Activated naive CD4-positive, alpha-beta T cell treated with anti-CD3 and anti-CD28 coated beads, Interleukin-2, amount 50 U/mL, for 24 hours (primary cell): ENCODE measurements around the gene ARCN1.
"Not testable (repeated sequence)": the region's sequence is repeated elsewhere in the genome, so short reads cannot be mapped to it uniquely, and the experiment has no call there.

Source experiments
- H3K27ac Mint-ChIP-seq: one replicate; pipeline ENCODE4 v1.8.0; 2021; ENCODE audit warnings: mild to moderate bottlenecking, mixed read lengths
- H3K27me3 Mint-ChIP-seq: one replicate; pipeline ENCODE4 v1.8.0; 2021; ENCODE audit warnings: mixed read lengths
- H3K36me3 Mint-ChIP-seq: one replicate; pipeline ENCODE4 v1.8.0; 2021; ENCODE audit warnings: mixed read lengths
- H3K4me1 Mint-ChIP-seq: one replicate; pipeline ENCODE4 v1.8.0; 2021; ENCODE audit warnings: mixed read lengths
- H3K4me3 Mint-ChIP-seq: one replicate; pipeline ENCODE4 v1.8.0; 2021; ENCODE audit warnings: mild to moderate bottlenecking, mixed read lengths
- H3K9me3 Mint-ChIP-seq: one replicate; pipeline ENCODE4 v1.8.0; 2021; ENCODE audit warnings: mixed read lengths

ARCN1 gene

DNA sequence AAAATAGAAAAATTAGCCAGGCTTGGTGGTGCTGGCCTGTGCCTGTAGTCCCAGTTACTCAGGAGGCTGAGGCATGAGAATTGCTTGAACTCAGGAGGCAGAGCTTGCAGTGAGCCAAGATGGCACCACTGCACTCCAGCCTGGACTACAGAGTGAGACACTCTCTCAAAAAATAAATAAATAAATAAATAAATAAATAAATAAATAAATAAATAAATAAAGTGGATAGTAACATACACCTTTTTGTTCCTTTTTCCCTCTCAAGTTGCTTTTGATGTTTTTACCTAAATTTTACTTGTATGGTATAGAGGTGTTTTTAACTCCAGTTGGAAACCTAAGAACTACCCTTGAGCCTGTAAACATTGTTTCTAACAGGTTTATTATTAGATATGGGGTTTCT lies 5.8 kb downstream of the ARCN1 start:
- H3K36me3 Mint-ChIP-seq, H3K27me3 Mint-ChIP-seq, H3K9me3 Mint-ChIP-seq, H3K27ac Mint-ChIP-seq, H3K4me3 Mint-ChIP-seq: not testable (repeated sequence)
- peaks cover 64% of the 10 kb centered on the region for H3K4me1 Mint-ChIP-seq

DNA sequence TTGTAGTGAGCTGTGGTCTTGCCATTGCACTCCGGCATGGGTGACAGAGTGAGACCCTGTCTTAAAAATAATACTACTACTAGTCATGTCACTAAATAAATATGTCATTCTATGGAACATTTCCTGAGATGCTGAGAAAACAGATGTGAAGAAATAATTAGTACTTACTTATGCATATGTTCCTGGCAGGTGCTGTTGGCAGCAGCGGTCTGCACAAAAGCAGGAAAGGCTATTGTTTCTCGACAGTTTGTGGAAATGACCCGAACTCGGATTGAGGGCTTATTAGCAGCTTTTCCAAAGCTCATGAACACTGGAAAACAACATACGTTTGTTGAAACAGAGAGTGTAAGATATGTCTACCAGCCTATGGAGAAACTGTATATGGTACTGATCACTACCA lies 8.8 kb downstream of the ARCN1 start:
- Mint-ChIP-seq H3K36me3 (peaks cover 7% of the 10 kb centered on the region), H3K9me3 (no peaks in the 10 kb centered on the region), H3K4me3 (no peak overlapping the region), H3K4me1 (peaks cover 40% of the 10 kb centered on the region), H3K27me3 (no peaks in the 10 kb centered on the region), H3K27ac (no peak overlapping the region)

DNA sequence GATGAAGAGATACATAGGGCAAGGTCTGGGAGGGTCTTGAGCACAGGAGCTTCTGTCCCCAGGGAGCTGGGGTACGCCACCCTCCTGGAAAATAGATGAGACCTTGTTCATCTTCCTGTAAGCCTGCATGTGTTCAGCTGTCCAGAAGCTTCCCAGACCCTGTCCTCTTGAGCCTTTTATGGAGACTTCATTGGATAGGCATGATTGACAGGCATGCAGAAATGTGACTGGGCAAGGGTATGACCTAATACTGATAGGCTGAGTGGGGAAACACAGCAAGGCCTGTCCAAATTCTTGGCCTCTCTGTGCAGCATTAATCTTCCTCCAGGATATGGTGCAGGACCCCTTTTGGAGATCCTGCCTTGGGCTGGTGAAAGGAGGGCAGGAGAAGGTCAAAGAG lies 15.7 kb downstream of the ARCN1 start:
- Mint-ChIP-seq H3K27me3 (no peaks in the 10 kb centered on the region), H3K27ac (no peak overlapping the region), H3K4me3 (no peak overlapping the region), H3K4me1 (peaks cover 4% of the 10 kb centered on the region), H3K36me3 (peaks cover 10% of the 10 kb centered on the region), H3K9me3 (no peaks in the 10 kb centered on the region)

DNA sequence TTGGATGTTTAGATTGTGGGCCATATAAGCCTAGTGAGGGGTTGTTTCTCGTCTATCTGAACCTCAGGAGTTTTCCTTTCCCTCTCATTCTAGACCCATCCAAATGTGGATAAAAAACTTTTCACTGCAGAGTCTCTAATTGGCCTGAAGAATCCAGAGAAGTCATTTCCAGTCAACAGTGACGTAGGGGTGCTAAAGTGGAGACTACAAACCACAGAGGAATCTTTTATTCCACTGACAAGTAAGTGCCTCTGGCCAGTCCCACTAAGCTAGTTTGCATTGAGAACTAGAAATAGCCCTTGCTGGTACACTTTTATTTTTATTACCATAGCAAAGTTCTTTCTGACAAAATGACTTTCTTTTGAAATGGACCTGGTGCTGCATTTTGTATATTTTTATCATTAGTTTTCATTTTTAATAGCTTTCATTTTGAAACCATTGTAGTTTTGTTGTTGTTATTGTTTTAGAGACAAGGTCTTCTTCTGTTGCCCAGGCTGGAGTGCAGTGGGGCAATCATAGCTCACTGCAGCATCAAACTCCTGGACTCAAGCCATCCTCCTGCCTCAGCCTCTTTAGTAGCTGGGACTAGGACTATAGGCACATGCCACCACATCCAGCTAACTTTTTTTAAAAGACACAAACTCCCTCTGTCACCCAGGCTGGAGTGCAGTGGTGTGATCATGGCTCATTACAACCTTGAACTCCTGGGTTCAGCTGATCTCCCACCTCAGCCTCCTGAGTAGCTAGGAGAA lies 20.6 kb downstream of the ARCN1 start:
- Mint-ChIP-seq H3K27ac (no peak overlapping the region), H3K4me1 (peaks cover 23% of the 10 kb centered on the region), H3K4me3 (no peak overlapping the region), H3K36me3 (peaks cover 11% of the 10 kb centered on the region), H3K27me3 (no peaks in the 10 kb centered on the region), H3K9me3 (no peaks in the 10 kb centered on the region)

DNA sequence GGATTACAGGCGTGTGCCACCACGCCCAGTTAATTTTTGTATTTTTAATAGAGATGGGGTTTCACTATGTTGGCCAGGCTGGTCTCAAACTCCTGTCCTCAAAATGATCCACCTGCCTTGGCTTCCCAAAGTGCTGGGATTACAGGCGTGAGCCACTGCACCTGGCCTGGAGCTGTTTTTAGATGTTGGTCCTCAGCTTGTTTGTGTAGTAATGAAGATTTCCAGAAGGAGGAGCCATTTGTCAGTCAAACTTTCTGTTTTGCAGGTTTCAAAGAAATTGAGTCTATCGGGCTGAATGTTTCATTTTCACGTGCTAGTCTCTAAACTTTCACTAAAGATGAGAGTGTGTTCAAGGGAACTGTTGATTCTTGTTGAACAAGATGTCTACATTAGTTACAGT lies 22.8 kb downstream of the ARCN1 start:
- not testable (repeated sequence) for H3K9me3 Mint-ChIP-seq, H3K27me3 Mint-ChIP-seq, H3K4me3 Mint-ChIP-seq
- H3K4me1 Mint-ChIP-seq: peaks cover 23% of the 10 kb centered on the region
- H3K27ac Mint-ChIP-seq: peak overlapping the region; percentile 30
- peaks cover 12% of the 10 kb centered on the region for H3K36me3 Mint-ChIP-seq

DNA sequence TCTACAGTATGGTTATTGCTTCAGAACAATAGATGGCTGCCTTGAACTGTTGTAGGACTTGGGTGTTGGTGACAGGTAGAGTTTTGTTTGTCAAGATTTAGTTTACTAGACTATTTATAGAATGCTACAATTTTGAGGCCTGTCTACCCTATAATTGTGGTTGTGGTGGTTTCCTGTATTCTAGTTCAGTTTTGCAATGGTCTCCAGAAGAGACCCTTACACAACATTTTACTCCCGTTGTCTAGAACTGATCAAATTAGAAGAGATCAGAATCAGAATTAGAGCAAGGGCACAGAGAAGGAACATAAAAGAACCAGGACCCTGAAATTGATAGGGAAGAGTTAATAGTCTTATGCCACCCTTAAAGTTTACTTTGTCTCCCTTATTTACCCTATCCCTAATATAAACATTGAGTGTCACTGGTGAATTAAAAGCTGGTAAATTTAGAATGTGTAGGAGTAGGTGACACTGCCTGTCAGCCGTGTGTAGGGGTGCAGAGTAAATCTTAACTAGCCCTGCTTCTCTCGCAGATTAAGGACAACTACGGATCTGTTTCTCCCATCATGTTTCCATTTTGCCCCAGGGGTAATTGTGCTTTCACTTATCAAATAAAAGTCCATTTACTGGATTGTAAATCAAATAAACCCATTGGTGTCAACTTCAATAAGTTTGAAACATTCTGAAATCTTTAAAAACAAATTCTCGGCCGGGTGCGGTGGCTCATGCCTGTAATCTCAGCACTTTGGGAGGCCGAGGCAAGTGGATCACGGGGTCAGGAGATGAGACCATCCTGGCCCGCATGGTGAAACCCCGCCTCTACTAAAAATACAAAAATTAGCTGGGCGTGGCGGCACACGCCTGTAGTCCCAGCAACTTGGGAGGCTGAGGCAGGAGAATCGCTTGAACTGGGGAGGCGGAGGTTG lies 24.3 kb downstream of the ARCN1 start:
- no peaks in the 10 kb centered on the region for H3K9me3 Mint-ChIP-seq
- H3K27ac Mint-ChIP-seq: no peak overlapping the region
- peaks cover 23% of the 10 kb centered on the region for H3K4me1 Mint-ChIP-seq
- H3K4me3 Mint-ChIP-seq: no peak overlapping the region
- no peaks in the 10 kb centered on the region for H3K27me3 Mint-ChIP-seq
- peaks cover 13% of the 10 kb centered on the region for H3K36me3 Mint-ChIP-seq

DNA sequence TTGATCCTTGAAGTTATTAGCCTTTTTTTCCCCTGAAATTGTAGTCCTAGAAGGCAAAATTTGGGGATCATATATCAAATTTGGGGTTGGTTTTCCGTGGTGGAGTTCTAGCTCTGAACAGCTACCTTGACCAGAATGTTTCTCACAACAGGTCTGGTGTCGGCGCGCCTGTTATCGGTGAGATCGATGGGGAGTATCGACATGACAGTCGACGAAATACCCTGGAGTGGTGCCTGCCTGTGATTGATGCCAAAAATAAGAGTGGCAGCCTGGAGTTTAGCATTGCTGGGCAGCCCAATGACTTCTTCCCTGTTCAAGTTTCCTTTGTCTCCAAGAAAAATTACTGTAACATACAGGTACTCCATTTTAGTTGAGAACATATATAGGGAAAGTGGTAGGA lies 25.3 kb downstream of the ARCN1 start:
- Mint-ChIP-seq H3K36me3 (peaks cover 13% of the 10 kb centered on the region), H3K4me1 (peaks cover 23% of the 10 kb centered on the region), H3K27ac (peak overlapping the region; percentile 30), H3K4me3 (no peak overlapping the region), H3K27me3 (no peaks in the 10 kb centered on the region), H3K9me3 (no peaks in the 10 kb centered on the region)

DNA sequence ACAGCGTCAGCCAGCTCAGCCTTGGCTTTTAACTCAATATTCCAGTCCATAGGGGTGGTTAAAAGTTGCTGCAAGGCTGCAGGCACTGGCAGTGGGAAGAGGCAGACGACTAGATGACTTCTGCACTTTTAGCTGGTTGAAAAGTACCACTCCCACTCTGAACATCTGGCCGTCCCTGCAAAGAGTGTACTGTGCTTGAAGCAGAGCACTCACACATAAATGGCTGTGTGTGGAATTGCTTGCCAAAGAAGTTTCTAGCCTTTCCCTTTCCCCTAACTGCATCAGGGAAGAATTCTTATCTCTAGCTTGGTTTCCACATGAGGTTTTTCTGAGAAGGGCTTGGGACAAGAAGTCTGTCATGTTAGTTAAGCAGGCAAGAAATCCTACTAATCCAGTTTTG lies 30.1 kb downstream of the ARCN1 start:
- H3K9me3 Mint-ChIP-seq: no peaks in the 10 kb centered on the region
- no peak overlapping the region for H3K27ac Mint-ChIP-seq
- H3K4me3 Mint-ChIP-seq: no peak overlapping the region
- H3K4me1 Mint-ChIP-seq: peaks cover 5% of the 10 kb centered on the region
- peaks cover 6% of the 10 kb centered on the region for H3K36me3 Mint-ChIP-seq
- H3K27me3 Mint-ChIP-seq: no peaks in the 10 kb centered on the region

DNA sequence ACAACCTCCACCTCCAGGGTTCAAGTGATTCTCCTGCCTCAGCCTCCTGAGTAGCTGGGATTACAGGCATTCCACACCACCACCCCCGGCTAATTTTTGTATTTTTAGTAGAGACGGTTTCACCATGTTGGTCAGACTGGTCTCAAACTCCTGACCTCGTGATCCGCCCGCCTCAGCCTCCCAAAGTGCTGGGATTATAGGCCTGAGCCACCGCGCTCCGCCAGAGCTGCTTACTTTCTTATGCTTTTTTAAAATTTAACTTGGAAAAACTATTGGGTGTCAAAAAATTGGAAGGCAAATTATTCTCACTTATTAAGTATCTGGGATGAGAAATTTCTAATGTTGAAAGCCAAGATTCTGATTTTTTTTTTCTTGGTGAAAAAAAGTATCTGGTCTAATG lies 31.5 kb downstream of the ARCN1 start:
- H3K4me1 Mint-ChIP-seq, H3K9me3 Mint-ChIP-seq, H3K27ac Mint-ChIP-seq, H3K4me3 Mint-ChIP-seq, H3K27me3 Mint-ChIP-seq, H3K36me3 Mint-ChIP-seq: not testable (repeated sequence)

DNA sequence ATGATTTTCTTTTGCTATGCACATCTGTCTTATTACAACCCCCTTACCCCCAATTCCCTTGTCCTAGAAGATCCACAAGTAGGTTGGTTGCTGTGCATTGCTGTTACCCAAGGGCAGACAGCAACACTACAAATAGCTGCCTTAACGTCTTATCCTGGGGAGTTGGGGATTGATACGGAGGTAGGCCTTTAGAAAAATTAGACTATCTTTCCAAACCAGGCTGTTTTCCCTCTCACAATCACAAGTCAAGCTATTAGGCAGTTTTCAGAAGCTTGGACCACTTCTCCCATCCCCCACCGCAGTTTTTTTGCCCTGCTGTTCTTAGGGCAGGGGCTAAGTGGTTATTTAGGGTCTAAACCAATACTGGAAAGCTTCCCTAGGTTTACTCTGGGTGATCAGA lies 32.4 kb downstream of the ARCN1 start:
- Mint-ChIP-seq H3K4me1 (peaks cover 16% of the 10 kb centered on the region), H3K36me3 (peaks cover 6% of the 10 kb centered on the region), H3K27ac (no peak overlapping the region), H3K9me3 (no peaks in the 10 kb centered on the region), H3K27me3 (no peaks in the 10 kb centered on the region), H3K4me3 (no peak overlapping the region)

DNA sequence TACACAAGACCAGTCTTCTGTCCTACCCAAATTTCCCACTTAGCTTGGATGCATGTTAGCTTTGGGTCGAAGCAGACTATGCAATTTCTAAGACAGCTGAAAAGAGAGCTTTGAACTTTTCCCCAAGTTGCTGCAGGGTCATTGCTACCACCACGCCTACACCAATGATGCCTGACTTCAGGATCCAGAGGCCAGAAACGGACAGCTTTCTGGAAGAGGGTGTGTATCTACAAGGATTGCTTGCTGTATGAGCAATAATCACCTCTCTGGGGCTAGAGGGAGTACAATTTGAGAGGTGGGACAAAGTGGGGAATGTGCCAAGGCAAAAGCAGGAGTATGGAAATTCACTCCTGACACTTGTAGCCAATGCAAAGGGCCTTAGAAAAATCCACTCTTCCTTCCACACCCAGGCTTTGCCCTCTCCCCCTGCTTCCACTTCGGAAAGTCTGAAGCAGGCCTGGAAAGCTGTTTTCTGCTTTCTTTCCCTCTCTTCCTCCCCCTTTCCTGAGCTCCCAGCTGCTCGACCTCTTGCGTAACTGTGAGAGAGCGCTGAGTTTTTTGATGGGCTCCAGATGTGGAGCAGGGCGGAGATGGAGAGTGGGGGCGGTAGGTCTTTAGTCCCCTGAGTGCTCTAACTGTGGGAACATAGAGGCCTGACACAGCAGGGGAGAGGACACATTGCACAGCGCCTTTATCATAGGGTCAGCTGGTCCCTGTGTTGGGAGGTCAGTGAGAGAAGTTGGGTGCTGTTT lies 33.1 kb downstream of the ARCN1 start:
- Mint-ChIP-seq H3K36me3 (peaks cover 1% of the 10 kb centered on the region), H3K27me3 (no peaks in the 10 kb centered on the region), H3K4me3 (no peak overlapping the region), H3K9me3 (no peaks in the 10 kb centered on the region), H3K27ac (no peak overlapping the region), H3K4me1 (peaks cover 21% of the 10 kb centered on the region)

DNA sequence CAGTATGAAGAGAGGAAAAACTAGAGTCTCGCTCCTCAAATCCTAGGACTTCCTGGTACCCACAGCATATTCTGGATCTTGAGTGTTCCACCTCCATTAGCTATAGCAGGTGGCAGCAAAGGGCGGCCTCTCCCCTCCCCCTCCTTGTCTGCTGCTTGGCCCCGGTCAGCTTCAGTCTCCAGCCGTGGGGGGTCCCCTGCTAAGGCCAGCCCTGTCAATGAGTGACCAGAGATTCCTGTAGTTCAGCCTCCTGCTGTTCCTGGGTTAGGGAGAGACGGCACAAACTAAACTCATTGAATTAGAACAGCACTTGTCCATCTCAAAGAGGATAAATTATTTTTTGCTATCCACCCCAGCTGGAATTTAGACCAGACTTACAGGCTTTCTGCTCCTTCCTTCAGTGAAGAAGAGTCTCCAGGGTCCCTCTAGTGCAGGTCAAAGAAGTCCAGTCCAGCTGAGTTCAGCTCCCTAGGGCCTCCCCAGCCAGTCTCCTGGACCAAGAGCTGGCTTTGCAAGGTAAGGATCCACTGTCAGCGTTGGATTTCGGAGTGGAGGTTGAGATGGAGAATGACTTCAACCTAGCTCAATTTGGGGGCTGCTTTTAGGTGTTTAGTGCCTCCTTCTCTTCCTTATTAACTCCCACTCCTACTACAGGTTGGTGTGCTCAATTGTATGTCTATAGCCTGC lies 34.1 kb downstream of the ARCN1 start:
- H3K4me3 Mint-ChIP-seq: peak overlapping the region; percentile 71
- H3K27ac Mint-ChIP-seq: peak overlapping the region; percentile 25
- H3K27me3 Mint-ChIP-seq: no peaks in the 10 kb centered on the region
- no peaks in the 10 kb centered on the region for H3K9me3 Mint-ChIP-seq
- peaks cover 1% of the 10 kb centered on the region for H3K36me3 Mint-ChIP-seq
- H3K4me1 Mint-ChIP-seq: peaks cover 25% of the 10 kb centered on the region

DNA sequence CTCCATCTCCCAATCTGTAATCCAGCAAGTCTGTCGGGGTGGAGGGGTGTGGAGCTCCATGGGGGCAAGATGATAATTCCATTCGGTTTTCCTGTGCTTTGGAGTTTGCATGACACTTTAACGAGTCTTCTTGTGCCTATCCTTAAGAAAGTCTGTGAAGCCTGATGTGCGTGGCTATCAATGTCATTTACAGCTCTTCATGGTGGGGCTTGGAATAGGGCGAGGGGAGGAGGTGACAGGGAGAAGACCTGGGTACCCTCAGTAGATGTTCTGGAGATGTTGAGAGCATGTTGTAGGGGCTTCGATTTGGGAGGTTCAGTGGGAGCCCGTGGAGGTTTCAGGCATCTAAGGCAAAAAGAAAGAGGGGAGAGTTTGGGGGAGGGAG lies 34.6 kb downstream of the ARCN1 start:
- Mint-ChIP-seq H3K9me3 (no peaks in the 10 kb centered on the region), H3K4me3 (peak overlapping the region; percentile 71), H3K4me1 (peaks cover 27% of the 10 kb centered on the region), H3K27me3 (no peaks in the 10 kb centered on the region), H3K36me3 (peaks cover 1% of the 10 kb centered on the region), H3K27ac (peak overlapping the region; percentile 25)

DNA sequence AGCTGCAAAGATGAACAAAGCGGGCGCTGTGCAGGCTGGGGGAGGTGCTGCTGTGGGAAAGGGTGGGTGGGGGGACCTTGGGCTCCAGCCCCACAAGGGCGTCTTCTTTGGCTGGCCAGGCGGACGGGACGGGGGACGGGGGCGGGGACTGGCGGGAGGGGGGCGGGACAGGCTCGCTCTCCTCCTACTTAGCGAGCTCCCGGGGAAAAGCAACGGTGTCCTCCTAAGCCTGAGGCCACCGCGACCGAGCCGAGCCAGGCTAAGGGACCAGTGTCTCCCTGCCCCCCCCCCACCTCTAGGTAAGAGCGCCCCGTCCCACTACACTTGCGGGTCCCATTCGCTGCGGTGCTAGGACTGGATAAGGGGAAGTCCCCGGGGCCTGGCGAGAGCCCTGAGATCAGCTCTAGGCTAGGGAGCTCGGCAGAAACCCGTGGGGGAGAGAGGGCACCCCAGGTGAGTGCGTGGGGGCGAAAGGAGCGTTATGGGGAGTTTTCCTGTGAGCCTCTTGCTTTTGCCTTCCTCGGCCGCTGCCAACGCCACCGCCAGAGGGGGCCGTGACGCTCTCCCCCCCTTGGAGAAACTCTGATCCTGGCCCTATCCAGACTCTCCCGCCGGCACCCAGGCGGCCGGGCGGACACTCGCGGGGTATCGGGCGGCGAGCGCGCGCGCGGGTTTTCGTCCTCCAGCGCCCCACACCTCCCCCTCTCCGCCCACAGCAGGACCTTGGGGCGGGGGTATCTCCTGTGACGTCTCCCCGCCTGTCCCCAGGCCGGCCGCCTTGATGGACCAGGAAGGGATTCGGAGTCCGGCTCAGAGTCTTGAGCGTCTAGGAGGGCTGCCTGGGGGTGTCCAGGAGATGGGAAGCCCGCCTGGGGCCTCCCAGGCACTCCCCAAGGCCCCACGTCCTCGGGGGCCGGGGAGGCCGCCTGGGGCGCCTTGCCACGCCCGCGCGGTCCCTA lies 35.5 kb downstream of the ARCN1 start, which contains the start of gene PHLDB1:
Gene PHLDB1, plus strand, starts transcription at position 215 of the 959 bp plus-strand sequence. CDS start 6,222 bp downstream, outside the sequence.
- Mint-ChIP-seq H3K4me3 (peak within 1 kb of the TSS; percentile 81), H3K36me3 (peaks cover 1% of the 10 kb centered on the region), H3K27ac (peak within 1 kb of the TSS; percentile 63), H3K4me1 (peaks cover 27% of the 10 kb centered on the region), H3K9me3 (no peaks in the 10 kb centered on the region), H3K27me3 (no peaks in the 10 kb centered on the region)
